GM19467 (cell line): ENCODE results near the gene PI4K2A.
"Not testable (repeated sequence)": the region's sequence is repeated elsewhere in the genome, so short reads cannot be mapped to it uniquely, and the experiment has no call there.

ENCODE experiments used
- ATAC-seq: cut with Tn5 transposase; IDR thresholded peaks from one replicate; pipeline ENCODE4 v1.9.1; 2021; ENCODE audit warnings: mild to moderate bottlenecking, moderate library complexity; ENCODE audit not compliant: unreplicated experiment

The PI4K2A gene

DNA sequence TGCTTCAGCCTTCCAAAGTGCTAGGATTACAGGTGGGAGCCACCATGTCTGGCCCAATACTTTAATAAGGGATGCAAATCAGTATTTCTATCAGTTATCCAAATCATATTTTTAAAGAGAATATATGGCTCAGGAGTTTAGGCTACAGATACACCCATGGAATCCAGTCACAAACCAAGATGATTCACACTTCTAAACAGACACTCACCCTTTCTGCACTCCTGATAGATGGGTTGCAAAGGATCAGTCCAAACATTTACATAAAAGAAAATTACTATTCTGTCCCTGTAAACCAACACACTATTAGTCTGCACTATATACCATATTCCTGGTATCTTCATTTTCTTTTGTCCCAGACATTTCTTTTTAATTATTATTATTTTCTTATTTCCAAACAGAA is 9.4 kb upstream of the PI4K2A start:
- no peak for ATAC-seq

DNA sequence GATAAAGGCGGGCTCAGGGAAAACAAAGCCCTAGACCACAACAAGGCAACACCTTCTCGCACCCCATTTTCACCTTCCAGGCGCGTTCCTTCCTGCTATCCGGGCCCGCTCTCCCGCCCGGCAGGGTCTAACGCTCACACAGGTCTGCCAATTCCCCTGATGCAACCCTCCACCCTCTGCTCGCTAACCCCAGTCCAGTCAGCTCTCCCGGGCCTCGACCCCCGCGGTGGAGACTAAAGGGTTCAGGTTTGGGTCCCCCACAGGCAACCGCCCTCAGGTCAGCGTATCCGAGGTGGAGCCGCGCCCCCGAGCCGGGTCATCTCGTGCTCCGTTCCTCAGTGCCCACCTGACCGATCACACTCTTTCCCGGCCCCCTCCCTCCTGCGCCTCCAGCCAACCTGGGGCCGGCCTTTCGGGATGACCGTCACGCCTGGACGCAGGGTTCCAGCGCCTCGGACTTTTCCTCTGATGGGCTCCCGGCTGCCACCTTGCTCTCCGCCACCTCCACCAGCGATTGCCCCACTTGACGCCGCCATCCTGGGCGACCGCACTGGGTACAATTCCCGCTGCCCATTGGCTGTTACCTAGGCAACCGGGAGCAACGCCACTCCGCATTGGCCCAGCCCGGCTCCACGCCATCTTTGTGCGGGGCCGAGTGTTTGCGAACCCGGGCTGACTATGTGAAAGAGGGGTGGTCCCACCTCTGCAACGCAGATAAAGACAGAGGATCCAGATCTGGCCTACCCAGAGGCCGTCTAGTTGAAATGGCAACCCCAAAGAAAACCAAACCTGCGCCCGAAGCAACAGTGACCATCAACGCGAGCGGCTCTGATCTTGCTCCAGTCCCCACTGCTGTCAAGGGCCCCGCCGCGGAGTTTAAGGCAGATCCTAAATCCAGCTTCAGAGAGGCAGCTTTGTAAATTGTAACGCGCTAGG is 7.3 kb upstream of the PI4K2A start, which contains the start of gene MORN4:
Gene MORN4 (minus strand): TSS at position 552 of the 936 bp plus-strand sequence. CDS start 13,847 bp downstream, outside the sequence.
- ATAC-seq, result peak; percentile 98

DNA sequence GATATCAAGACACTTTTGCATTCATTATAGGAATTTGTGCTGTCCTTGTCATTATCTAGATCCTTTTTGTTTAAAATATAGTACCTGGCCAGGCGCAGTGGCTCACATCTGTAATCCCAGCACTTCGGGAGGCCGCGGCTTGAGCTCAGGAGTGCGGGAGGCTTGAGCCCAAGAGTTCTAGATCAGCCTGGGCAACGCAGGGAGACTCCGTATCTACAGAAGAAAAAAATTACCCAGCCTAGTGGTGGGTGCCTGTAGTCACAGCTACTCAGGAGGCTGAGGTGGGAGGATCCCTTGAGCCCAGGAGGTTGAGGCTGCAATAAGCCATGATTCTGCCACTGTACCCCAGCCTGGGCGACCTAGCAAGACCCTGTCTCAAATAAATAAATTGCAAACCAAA is 6.5 kb upstream of the PI4K2A start:
- no peak for ATAC-seq

DNA sequence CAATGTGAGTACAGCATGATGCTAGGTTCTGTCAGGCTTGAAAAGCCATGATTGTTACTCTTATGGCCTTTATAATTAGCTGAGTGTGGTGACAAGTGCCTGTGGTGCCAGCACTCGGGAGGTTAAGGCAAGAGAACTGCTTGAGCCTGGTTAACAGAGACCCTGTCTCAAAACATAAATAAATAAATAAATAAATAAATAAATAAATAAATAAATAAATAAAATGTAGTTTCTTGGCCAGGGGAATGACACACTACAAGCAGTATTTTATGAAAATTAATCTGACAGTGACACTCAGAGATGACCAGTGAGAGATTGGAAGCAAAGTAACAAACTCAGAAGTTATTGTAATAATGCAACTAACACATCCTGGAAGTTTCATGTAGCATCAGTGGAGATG is 4.9 kb upstream of the PI4K2A start:
- ATAC-seq, result no peak

DNA sequence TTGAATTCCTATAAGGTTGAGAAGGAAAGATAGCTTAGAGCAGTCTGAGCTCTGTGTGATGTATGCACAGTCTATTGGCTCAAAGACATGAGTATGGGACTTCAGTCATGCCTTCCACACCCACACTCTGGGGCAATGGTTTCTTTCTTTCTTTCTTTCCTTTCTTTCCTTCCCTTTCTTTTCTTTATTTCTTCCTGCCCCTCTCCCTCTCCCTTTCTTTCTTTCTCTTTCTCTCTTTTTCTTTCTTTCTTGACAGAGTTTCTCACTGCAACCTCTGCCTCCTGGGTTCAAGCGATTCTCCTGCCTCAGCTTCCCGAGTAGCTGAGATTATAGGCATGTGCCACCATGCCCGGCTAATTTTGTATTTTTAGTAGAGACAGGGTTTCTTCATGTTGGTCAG is 1.4 kb upstream of the PI4K2A start:
- not testable (repeated sequence) for ATAC-seq

DNA sequence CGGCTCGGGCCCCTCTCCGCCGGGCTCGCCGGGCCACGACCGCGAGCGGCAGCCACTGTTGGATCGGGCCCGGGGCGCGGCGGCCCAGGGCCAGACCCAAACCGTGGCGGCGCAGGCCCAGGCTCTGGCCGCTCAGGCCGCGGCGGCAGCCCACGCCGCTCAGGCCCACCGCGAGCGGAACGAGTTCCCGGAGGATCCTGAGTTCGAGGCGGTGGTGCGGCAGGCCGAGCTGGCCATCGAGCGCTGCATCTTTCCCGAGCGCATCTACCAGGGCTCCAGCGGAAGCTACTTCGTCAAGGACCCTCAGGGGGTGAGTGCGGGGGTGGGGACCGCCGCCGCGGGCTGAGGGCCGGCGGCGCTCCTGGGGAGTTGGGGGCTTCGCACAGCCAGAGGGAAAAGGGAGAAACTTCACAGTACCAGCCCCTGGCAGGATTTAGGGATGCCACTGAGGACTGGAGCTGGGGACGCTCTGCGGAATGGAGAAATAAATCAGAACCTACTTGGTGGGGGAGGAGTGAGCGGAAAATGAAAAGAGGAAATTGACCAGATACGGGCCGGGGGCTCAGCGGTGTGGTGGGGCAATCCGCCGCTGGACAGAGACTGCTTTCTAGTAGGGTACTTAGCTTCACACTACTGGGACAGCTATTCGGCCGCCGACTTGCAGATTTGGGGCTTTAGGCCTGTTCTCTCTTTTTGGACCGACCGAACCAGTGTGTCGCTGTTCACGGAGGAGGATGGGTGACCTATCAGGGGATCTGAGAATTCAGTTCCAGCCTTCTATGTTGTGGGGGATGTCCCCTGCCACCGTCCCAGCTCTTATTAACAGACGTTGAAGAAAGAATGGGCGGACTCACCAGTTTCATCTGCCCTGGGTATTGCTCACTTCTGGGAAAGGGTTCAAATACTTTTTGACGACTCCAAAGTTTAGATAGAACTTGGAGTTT is 669 bp downstream of the PI4K2A start:
- ATAC-seq, result no peak

DNA sequence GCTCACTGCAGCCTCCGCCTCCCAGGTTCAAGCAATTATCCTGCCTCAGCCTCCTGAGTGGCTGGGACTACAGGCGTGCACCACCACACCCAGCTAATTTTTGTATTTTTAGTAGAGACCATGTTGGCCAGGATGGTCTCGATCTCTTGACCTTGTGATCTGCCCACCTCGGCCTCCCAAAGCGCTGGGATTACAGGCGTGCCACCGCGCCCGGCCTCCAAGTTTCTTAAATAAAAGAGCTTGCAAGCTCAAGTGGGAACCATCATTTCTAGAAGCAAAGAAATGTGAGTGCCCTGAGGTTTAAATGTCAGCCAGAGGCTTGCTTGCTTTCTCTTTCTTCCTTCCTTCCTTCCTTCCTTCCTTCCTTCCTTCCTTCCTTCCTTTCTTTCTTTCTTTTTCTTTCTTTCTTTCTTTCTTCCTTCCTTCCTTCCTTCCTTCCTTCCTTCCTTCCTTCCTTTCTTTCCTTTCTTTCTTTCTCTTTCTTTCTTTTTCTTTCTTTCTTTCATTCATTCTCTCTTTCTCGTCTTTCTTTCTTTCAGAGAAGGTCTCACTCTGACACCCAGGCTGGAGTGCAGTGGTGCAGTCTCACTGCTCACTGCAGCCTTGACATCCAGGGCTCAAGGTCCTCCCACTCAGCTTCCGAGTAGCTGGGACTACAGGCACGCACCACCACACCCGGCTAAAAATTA is 2.1 kb downstream of the PI4K2A start:
- ATAC-seq, result not testable (repeated sequence)

DNA sequence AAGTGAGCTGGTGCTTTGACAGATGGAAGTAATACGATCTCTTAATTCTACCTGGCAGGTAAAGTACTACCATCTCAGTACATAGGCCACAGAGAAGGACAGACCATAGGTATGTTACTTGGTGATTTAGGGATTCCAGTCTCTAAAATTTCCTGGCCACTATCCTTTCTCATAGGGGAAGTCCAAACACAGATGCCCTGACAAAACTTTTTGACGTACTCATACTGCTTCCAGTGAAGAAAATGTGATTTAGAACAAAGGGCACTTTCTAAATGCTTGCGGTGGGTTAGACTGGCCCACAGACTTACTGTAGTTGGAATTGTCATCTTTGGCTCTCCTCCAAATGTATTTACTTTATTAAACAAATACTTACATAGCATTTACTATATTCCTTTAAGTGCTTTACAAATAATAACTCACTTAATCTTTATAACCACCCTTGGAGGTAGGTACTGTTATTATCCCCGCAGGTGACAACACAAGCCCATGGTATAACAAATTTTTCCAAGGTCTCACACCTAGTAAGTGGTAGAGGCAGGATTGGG is 3.0 kb downstream of the PI4K2A start:
- ATAC-seq, result no peak

DNA sequence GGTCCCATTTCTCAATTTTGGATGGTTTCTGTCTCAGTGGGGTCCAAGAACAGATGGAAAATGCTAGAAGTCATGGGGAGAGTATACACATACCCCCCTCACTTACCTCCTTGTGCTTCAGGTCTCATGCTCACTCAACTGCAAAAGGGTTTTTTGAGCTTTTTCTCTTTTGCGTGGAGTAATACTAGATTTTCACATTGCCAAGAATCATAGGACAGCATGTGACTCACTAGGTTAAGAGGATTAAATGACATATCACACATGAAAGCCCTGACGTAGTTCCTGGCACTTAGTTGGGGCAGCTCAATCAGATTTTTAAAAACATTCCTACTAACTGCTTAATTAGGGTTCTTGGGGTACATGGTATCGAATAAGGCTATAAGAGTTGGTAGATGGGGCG is 4.5 kb downstream of the PI4K2A start:
- no peak for ATAC-seq

DNA sequence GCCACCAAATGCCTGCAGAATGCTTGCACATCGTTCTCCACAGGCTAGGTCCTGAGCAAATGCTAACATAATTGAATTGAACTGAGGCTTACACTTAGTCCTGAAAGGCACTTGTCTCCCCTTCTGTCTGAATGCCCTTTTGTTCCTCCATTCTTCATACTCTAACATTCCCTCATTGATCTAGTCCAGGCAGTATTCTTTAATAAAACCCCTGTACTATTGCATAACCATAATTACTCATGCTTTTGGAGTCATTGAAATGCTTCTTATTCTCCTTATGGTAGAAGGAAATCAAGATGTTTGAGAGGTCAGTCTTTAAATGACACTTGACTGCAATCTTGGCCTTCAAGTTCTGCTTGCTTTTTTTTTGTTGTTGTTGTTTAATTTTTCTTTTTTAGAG is 7.1 kb downstream of the PI4K2A start:
- no peak for ATAC-seq

DNA sequence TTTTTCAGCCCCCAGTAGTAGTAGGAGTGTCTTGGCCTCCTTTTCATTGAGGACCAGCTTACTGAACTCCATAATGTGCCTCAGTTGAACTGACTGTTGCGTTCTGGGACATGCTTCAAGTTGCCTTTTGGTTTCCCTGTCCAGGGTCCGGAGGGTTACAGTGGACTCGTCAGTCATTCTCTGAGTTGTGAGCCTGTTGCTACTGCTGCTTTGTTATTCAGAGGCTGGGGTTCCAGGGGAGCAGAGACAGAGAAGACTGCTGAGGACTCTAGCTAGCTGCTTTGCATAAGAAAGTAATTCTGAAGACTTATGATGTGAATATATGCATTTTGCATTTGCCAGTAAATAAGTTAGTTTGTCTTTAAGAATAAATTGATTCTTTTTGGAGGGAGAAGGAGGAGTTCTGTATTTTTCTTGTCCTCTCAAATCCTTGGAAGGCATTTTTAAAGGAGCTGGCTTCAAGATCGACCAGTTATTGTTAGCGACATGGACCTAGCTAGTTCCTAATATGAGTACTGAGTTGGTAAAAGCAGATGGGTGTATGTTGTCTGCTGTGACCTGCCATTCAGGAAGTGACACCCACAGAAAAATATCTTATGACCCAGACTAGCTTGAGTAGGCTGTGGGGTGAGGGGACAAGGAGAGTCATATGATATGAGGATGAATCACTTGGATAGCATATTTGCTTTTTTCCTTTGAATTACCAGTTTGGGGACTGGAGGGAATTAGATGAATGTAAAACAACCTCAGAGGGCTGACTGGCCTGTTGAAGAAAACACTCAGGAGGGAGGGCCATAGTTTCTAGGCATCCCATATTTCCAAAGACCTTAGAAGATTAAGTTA is 8.3 kb downstream of the PI4K2A start:
- peak; percentile 56 for ATAC-seq

DNA sequence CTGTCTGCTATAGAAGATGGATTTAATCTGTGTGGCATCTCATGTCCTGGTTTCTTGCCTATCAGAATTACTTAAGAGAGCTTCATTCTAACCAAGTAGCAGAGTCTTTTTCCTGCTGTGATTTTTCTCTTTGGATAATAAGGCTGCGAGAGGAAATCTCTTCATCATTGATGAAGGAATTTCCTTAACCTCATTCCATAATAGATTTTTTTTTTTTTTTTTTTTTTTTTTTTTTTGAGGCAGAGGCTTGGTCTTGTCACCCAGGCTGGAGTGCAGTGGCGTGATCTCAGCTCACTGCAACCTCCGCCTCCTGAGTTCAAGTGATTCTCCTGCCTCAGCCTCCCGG is 8.9 kb downstream of the PI4K2A start:
- peak; percentile 17 for ATAC-seq

DNA sequence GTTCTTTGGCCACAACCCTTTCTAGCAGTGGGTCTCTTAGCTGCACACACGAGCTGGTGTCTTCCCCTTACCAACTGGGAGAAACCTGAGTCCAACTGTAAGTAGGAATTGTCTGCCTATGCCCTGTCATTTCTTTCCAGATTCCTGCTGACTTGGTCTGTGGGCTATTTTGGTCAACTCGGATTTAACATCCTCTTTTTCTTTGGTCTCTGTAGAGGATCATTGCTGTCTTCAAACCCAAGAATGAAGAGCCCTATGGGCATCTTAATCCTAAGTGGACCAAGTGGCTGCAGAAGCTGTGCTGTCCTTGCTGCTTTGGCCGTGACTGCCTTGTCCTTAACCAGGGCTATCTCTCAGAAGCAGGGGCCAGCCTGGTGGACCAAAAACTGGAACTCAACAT is 10.3 kb downstream of the PI4K2A start:
- no peak for ATAC-seq

DNA sequence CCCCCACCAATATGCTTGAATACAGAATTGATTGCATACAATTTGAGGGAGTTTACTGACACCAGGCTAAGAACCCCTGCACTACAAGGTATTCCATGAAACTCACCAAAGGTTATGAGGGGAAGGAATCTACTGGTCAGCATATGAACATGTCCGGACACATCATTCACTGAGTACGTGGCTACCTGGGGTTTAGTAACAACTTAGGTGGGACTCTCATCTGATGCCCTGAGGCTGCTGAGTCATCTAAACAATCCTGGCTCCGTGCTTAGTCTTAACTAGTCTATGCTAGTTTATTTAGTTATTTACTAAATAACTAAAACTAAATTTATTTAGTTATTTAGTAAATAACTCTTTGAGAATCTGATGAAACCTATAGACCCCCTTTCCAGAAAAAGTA is 11.3 kb downstream of the PI4K2A start:
- no peak for ATAC-seq

DNA sequence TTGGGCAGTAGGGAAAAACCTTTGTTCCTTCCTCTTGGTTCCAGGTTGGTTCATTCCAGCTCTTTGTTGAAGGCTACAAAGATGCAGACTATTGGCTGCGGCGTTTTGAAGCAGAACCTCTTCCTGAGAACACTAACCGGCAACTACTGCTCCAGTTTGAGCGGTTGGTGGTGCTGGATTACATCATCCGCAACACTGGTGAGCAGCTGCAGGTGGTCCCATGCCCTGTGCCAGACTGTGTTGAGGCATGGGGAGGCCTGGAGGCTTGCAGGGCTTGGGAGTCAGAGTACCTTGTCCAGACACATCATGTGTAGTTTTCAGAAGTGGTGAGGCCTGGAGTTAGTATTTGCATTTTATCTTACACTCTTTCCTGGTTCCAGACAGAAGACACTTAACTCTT is 16.3 kb downstream of the PI4K2A start:
- no peak for ATAC-seq

DNA sequence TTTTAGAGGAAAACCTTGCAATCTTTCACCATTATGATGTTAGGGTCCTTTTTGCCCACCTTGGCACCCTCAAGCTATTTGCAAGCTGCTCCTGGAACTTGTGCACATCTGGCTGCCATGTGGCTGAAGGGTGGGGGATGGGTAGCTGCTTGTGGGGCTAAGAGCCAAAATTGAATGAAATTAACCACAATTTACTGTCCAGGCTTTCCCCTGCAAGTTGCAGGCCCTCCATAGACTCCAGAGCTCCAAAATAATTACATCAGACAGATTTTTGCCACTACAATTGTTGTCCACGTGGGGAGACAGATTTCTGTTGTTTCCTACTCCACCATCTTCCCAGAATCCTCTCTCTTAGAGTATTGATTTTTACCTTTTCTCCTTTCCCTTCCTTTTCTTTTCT is 19.1 kb downstream of the PI4K2A start:
- no peak for ATAC-seq

DNA sequence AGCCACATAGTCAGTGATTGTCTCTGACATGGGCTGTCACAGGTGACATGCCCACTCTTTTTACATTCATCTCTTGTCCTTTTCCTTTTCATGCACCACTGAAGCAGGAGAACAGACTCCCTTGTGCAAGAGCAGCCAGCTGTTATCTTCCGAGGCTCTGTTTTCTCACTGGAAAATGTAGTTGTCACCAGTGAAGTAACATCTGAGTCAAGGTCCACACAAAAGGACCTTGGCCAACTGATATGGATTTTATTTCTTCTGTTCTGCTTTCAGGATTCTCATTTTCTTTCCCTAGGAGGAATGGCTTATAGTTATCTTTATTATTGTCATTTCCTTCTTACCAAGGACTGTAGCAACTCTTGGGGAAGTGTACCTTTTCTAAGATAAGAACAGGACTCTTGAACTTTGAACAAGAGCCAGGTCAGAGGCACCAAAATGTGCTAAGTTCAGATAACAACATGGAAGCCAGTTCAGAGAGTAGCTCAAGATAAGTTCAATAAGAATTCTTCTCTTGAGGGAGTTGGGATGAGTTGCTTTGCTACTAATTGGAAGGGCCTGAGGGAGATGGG is 23.9 kb downstream of the PI4K2A start:
- no peak for ATAC-seq

DNA sequence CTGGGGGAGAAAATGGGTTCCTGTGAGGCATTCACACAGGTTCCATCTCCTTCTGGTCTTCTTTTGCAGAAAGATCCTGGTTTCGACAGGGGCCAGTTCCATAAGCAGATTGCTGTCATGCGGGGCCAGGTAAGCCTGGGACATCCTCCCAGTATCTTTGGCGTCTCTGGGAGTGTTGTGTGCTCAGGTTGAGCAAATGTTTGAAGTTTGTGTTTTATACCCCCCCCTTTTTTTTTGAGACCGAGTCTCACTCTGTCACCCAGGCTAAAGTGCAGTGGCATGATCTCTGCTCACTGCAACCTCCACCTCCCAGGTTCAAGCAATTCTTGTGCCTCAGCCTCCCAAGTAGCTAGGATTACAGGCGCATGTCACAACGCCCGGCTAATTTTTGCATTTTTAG is 26.5 kb downstream of the PI4K2A start:
- no peak for ATAC-seq

DNA sequence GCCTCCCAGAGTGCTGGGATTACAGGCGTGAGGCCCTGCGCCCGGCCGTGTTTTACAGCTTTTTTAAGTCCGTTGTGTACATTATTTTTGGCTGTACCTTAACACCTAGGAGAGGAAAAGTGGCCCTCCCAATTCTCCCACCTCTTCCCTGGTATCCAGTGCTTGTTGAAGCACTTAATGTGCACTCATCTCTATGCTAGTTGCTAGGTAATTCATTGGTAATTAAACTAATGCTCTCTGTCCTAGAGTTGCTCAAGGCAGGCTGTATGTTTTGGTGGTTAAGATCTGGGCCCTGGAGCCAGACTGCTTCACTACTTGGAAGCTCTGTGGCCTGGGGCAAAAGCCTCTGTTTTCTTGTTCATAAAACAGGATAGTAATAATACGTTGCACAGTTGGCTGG is 27.0 kb downstream of the PI4K2A start:
- ATAC-seq, result no peak

DNA sequence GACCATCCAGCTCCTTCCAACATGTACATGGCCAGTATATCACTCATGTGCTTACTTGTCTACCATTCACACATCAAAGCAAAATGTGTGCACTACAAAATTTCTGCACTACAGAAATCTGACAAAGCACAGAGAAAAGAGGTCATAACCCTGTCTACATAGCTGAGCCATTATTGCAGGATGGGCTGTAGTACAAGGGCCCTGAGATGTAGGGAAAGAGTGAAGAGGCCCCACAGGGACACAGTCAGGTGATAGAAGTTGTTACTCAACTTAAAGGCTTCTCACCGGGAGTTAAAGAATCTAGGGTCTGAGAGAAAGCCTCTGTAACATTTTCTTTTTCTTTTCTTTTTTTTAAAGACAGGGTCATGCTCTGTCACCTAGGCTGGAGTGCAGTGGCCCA is 29.1 kb downstream of the PI4K2A start:
- no peak for ATAC-seq
